Epithelial cell of esophagus (primary cell): Measurements from ENCODE around the gene PPY.
A peak's percentile ranks its signal among the peaks of the same experiment; 100 is the strongest.

ENCODE experiments used
- DNase-seq: peaks from one replicate; pipeline ENCODE4 v3.0.0; 2010; ENCODE audit warnings: low read depth
- H3K4me3 ChIP-seq: 2 replicates; pipeline ENCODE4 v1.5.1; 2011; ENCODE audit warnings: mild to moderate bottlenecking, low read length, control low read depth
- CTCF ChIP-seq: IDR thresholded peaks from 2 replicates; pipeline ENCODE4 v1.5.1; 2011; ENCODE audit warnings: low read depth, mild to moderate bottlenecking, low read length, control low read depth, inconsistent platforms; ENCODE audit not compliant: insufficient read depth; ENCODE audit errors: missing control alignments

Gene PPY

GRCh38 chr17:43938838-43939182, 3.5 kb downstream of the PPY start:
- no peak overlapping the region for H3K4me3 ChIP-seq
- no peak for TF ChIP-seq CTCF
- no peak for DNase-seq

GRCh38 chr17:43936434-43936833, 5.8 kb downstream of the PPY start:
- no peak for TF ChIP-seq CTCF
- DNase-seq: peak; percentile 80
- H3K4me3 ChIP-seq: no peak overlapping the region

GRCh38 chr17:43935926-43936261, 6.4 kb downstream of the PPY start:
- no peak overlapping the region for H3K4me3 ChIP-seq
- DNase-seq: no peak
- no peak for TF ChIP-seq CTCF

- H3K4me3 ChIP-seq: no peak overlapping the region
- TF ChIP-seq CTCF: no peak
- DNase-seq: no peak
Observed at GRCh38 chr17:43935204-43935925, 6.9 kb downstream of the PPY start.

GRCh38 chr17:43932923-43933322, 9.4 kb downstream of the PPY start:
- H3K4me3 ChIP-seq: no peak overlapping the region
- no peak for TF ChIP-seq CTCF
- DNase-seq: no peak

GRCh38 chr17:43932357-43932756, 9.9 kb downstream of the PPY start:
- no peak overlapping the region for H3K4me3 ChIP-seq
- DNase-seq: no peak
- TF ChIP-seq CTCF: no peak

GRCh38 chr17:43931062-43931571, 11.2 kb downstream of the PPY start:
- TF ChIP-seq CTCF: no peak
- DNase-seq: no peak
- no peak overlapping the region for H3K4me3 ChIP-seq
